Gastroesophageal sphincter (tissue), 3 donors: ENCODE measurements around the gene RGS12.

ENCODE experiments used
- CTCF ChIP-seq, 4 experiments: fragments of 200-600 bp in 2 of 4; fragments of 450-650 bp in 2 of 4; sonication (generic) in 1 of 4; IDR thresholded peaks; one replicate each; pipeline ENCODE4 v1.5.1; 2017 to 2019; ENCODE audit warnings: antibody characterized with exemption in 4 of 4, mild to moderate bottlenecking in 2 of 4, moderate library complexity in 2 of 4
- POLR2A ChIP-seq, 2 donors: fragments of 450-650 bp; IDR thresholded peaks; one replicate each; pipeline ENCODE4 v1.6.1; 2017; ENCODE audit warnings: antibody characterized with exemption in 2 of 2, mild to moderate bottlenecking in 2 of 2, moderate library complexity in 1 of 2

GRCh38 chr4:3245676-3246075 is 47.1 kb upstream of the RGS12 start:
- TF ChIP-seq POLR2A (IDR thresholded peaks at IDR 0.05) (no peak), CTCF (IDR thresholded peaks at IDR 0.05) (no peak)
